Activated naive CD8-positive, alpha-beta T cell treated with anti-CD3 and anti-CD28 coated beads, Interleukin-2, amount 50 U/mL, for 24 hours (primary cell): Measurements from ENCODE around the gene NSUN3.
"Not testable (repeated sequence)": the region's sequence is repeated elsewhere in the genome, so short reads cannot be mapped to it uniquely, and the experiment has no call there.

Experiments
- ATAC-seq: fragments of 150-1000 bp; cut with Tn5 transposase; one replicate; pipeline ENCODE4 v1.10.0; 2021
- DNase-seq: peaks from one replicate; pipeline ENCODE4 v3.0.0; 2021
- H3K27ac Mint-ChIP-seq: one replicate; pipeline ENCODE4 v1.8.0; 2021; ENCODE audit warnings: mild to moderate bottlenecking, mixed read lengths
- H3K27me3 Mint-ChIP-seq: one replicate; pipeline ENCODE4 v1.8.0; 2021; ENCODE audit warnings: mixed read lengths
- H3K36me3 Mint-ChIP-seq: one replicate; pipeline ENCODE4 v1.8.0; 2021; ENCODE audit warnings: low read depth, mixed read lengths
- H3K4me1 Mint-ChIP-seq: one replicate; pipeline ENCODE4 v1.8.0; 2021; ENCODE audit warnings: mixed read lengths
- H3K4me3 Mint-ChIP-seq: one replicate; pipeline ENCODE4 v1.8.0; 2021; ENCODE audit warnings: mild to moderate bottlenecking, moderate library complexity, mixed read lengths
- H3K9me3 Mint-ChIP-seq: one replicate; pipeline ENCODE4 v1.8.0; 2021; ENCODE audit warnings: mixed read lengths

Gene NSUN3

DNA sequence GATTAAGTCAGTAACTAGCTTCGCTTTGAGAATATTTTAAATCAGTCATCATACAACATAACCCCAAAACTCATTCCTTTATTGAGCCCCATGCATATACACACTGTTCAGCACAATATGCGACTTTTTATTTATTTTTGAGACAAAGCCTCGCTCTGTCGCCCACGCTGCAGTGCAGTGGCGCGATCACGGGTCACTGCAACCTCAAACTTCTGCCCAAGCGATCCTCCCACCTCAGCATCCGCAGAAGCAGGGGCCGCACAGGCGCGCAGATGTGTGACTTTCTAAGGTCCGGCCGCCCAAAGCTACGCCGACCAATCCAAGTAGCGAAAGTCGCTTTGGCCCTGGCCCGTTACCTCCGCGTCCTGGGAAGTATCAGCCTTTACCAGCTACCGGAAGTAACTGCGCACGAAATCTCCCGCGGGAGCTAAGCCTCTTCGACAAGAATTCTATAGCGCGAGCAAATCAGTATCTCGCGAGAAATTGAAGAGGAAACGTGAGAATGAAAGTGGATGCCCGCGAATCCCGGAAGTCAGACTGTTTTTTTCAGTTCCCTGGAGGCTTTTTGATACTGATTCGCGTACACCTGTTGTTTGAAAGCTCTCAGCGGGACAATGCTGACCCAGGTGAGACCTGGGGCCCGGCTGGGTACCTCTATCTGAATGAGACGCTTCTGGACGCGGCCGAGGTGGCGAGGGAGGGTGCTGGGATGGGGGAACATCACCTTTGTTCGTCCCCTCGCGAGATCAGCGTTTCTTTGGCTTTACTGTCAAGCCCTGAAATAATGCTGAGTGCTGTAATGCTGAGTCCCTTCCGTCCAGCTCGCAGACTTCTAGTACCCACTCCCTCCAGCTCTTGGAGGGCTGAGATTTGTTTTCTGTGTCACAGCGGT lies at the start of gene NSUN3, which contains the start of gene DHFR2:
TSS of gene NSUN3 (plus strand) at position 549 of the 892 bp plus-strand sequence. CDS start at position 615, 66 bp downstream.
TSS of gene DHFR2 (minus strand) at position 404 of the 892 bp plus-strand sequence. CDS start 1,405 bp downstream, outside the sequence.
- DNase-seq (peak; percentile 81), ATAC-seq (peak; percentile 88)
- Mint-ChIP-seq H3K27ac (peak within 1 kb of the TSS; percentile 99), H3K4me3 (peak within 1 kb of the TSS; percentile 99), H3K4me1 (peaks cover 53% of the 10 kb centered on the region), H3K36me3 (peaks cover 38% of the 10 kb centered on the region), H3K9me3 (no peaks in the 10 kb centered on the region), H3K27me3 (no peaks in the 10 kb centered on the region)

DNA sequence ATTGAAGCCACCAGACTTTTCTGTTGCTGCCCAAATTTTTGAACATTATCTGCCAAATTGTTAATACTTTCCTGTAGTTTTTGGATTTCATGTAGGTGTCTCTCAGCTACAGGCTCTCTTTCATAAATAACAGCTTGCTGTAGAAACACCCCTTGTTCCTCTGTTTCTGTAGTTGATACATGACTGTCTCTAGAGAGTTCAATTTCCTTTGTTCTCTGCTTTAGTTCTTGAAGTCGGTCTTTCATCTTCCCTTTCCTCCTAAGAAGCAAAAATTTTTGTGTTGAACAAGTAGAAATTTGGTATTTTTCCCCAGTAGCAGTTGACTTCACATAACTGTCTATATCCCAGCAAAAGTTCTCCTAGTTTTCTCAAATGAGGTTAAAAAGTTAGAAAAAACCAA lies 47.8 kb upstream of the NSUN3 start:
- DNase-seq (no peak), ATAC-seq (no peak)
- no peak overlapping the region for H3K4me3 Mint-ChIP-seq
- peaks cover 31% of the 10 kb centered on the region for H3K4me1 Mint-ChIP-seq
- H3K27me3 Mint-ChIP-seq = peaks cover 2% of the 10 kb centered on the region
- H3K9me3 Mint-ChIP-seq = no peaks in the 10 kb centered on the region
- no peak overlapping the region for H3K27ac Mint-ChIP-seq
- peaks cover 24% of the 10 kb centered on the region for H3K36me3 Mint-ChIP-seq

DNA sequence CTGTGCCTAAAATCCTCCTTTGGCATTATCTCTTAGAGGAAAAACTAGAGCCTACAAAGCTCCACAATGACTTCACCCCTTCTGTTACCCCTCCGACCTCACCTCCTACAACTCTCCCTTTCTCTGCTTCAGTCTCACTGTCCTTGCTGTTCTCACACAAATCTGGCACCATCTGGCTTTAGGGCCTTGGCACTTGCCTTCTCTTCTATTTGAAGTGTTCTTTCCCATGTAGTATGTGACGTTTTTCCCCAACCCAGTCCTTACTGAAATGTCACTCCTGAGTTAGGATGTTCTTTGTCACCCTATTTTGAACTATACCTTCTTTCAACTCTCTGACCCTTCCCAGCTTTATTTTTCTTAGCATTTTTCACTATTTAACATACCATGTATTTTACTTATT lies 43.2 kb upstream of the NSUN3 start:
- no peaks in the 10 kb centered on the region for H3K9me3 Mint-ChIP-seq
- peaks cover 6% of the 10 kb centered on the region for H3K4me1 Mint-ChIP-seq
- ATAC-seq = no peak
- H3K27ac Mint-ChIP-seq = no peak overlapping the region
- peaks cover 9% of the 10 kb centered on the region for H3K36me3 Mint-ChIP-seq
- no peaks in the 10 kb centered on the region for H3K27me3 Mint-ChIP-seq
- DNase-seq = no peak
- H3K4me3 Mint-ChIP-seq = no peak overlapping the region

- H3K27me3 Mint-ChIP-seq = no peaks in the 10 kb centered on the region
- no peaks in the 10 kb centered on the region for H3K9me3 Mint-ChIP-seq
- ATAC-seq (no peak), DNase-seq (no peak)
- H3K27ac Mint-ChIP-seq = no peak overlapping the region
- peaks cover 4% of the 10 kb centered on the region for H3K36me3 Mint-ChIP-seq
- H3K4me1 Mint-ChIP-seq = no peaks in the 10 kb centered on the region
- H3K4me3 Mint-ChIP-seq = no peak overlapping the region
These were observed 42.6 kb upstream of the NSUN3 start for GRCh38 chr3:94020293-94020692.

DNA sequence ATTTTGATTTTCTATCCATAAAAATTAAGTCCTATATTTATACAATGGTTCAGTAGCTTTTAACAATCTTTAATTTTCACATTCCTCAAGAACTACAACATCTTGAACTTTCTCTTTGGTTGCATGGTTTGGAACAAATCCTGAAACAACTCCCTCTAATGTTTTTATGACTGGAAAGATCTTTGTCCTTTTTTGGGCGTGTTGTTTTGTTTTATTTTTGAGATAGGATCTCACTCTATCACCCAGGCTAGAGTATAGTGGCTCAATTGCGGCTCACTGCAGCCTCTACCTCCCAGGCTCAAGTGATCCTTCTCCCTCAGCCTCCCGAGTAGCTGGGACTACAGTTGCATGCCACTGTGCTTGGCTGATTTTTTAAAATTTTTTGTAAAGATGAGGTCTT lies 38.5 kb upstream of the NSUN3 start:
- ATAC-seq (no peak), DNase-seq (no peak)
- Mint-ChIP-seq H3K4me1 (no peaks in the 10 kb centered on the region), H3K27me3 (no peaks in the 10 kb centered on the region), H3K27ac (no peak overlapping the region), H3K36me3 (peaks cover 2% of the 10 kb centered on the region), H3K9me3 (no peaks in the 10 kb centered on the region), H3K4me3 (no peak overlapping the region)

DNA sequence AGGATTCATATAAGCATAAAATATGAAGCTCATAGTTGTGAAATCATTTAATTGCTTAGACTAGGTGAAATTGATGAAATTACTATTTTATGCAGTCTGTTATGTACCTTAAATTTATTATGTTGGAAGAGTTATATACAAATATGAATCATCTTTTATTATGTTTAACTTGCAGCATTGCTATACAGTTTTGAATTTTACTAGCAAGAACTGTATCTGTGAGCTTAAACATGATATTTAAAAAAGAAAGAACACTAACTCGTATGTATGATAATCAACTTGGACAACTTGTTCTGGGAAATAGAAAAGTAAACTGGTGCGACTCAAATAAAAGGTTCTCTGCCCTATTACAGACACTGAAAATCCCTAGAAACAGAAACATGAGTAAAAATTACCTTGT lies 36.2 kb upstream of the NSUN3 start:
- ATAC-seq = no peak
- no peak overlapping the region for H3K4me3 Mint-ChIP-seq
- H3K27me3 Mint-ChIP-seq = no peaks in the 10 kb centered on the region
- peaks cover 2% of the 10 kb centered on the region for H3K36me3 Mint-ChIP-seq
- no peaks in the 10 kb centered on the region for H3K4me1 Mint-ChIP-seq
- DNase-seq = no peak
- no peak overlapping the region for H3K27ac Mint-ChIP-seq
- no peaks in the 10 kb centered on the region for H3K9me3 Mint-ChIP-seq

GRCh38 chr3:94028093-94028837 lies 34.6 kb upstream of the NSUN3 start, which contains the start of gene STX19:
Gene STX19, minus strand, starts transcription at chr3:94028597. Its CDS starts 13,328 bp downstream, at chr3:94015269.
- H3K27ac Mint-ChIP-seq = no peak within 1 kb of the TSS
- no peaks in the 10 kb centered on the region for H3K9me3 Mint-ChIP-seq
- H3K4me1 Mint-ChIP-seq = no peaks in the 10 kb centered on the region
- H3K4me3 Mint-ChIP-seq = no peak within 1 kb of the TSS
- peaks cover 3% of the 10 kb centered on the region for H3K36me3 Mint-ChIP-seq
- H3K27me3 Mint-ChIP-seq = no peaks in the 10 kb centered on the region
- DNase-seq = no peak
- ATAC-seq = no peak

DNA sequence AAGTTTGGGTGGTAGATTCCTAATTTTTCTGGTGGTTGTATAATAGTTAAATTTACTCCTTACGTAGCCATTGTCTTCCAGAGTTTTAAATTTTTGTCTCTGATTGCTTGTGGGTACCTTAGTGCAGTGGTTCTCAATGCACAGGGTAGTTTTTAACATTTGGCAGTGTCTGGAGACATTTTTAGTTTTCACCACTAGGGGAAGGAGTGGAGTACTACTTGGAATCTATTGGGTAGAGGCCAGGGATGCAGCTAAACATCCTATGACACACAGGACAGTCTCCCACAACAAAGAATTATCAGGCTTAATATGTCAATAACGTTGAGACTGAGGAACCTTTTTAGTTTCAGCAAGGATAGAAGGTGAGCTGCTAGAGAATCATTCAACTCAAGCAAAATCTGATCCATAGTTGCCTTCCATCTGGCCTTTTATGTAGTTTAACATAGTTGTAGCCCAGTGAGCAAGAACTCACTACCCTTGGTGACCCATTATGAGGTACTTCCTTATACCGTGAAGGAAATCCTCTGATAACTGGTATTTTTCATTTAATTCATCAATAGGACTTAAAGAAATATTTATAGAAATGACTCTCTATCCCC lies 25.9 kb upstream of the NSUN3 start:
- peaks cover 6% of the 10 kb centered on the region for H3K36me3 Mint-ChIP-seq
- H3K9me3 Mint-ChIP-seq = no peaks in the 10 kb centered on the region
- DNase-seq (no peak), ATAC-seq (peak; percentile 69)
- no peak overlapping the region for H3K4me3 Mint-ChIP-seq
- H3K4me1 Mint-ChIP-seq = peaks cover under 1% of the 10 kb centered on the region
- no peaks in the 10 kb centered on the region for H3K27me3 Mint-ChIP-seq
- no peak overlapping the region for H3K27ac Mint-ChIP-seq

- Mint-ChIP-seq H3K27me3 (no peaks in the 10 kb centered on the region), H3K4me1 (peaks cover 5% of the 10 kb centered on the region), H3K36me3 (peaks cover 14% of the 10 kb centered on the region), H3K4me3 (no peak overlapping the region), H3K27ac (no peak overlapping the region), H3K9me3 (no peaks in the 10 kb centered on the region)
- ATAC-seq (no peak), DNase-seq (no peak)
These were observed 19.6 kb upstream of the NSUN3 start for GRCh38 chr3:94043285-94043684.

- H3K4me3 Mint-ChIP-seq, ATAC-seq, H3K27me3 Mint-ChIP-seq, H3K9me3 Mint-ChIP-seq, H3K4me1 Mint-ChIP-seq, DNase-seq, H3K27ac Mint-ChIP-seq: not testable (repeated sequence)
- peaks cover 14% of the 10 kb centered on the region for H3K36me3 Mint-ChIP-seq
These were observed 18.5 kb upstream of the NSUN3 start for GRCh38 chr3:94044100-94044936.

GRCh38 chr3:94046533-94046932 lies 16.3 kb upstream of the NSUN3 start:
- H3K4me1 Mint-ChIP-seq = peaks cover 5% of the 10 kb centered on the region
- no peak overlapping the region for H3K4me3 Mint-ChIP-seq
- ATAC-seq (no peak), DNase-seq (no peak)
- no peaks in the 10 kb centered on the region for H3K27me3 Mint-ChIP-seq
- peaks cover 14% of the 10 kb centered on the region for H3K36me3 Mint-ChIP-seq
- no peaks in the 10 kb centered on the region for H3K9me3 Mint-ChIP-seq
- no peak overlapping the region for H3K27ac Mint-ChIP-seq

GRCh38 chr3:94049267-94049666 lies 13.6 kb upstream of the NSUN3 start:
- H3K36me3 Mint-ChIP-seq = peaks cover 9% of the 10 kb centered on the region
- no peak overlapping the region for H3K4me3 Mint-ChIP-seq
- DNase-seq (no peak), ATAC-seq (no peak)
- H3K27me3 Mint-ChIP-seq = no peaks in the 10 kb centered on the region
- H3K4me1 Mint-ChIP-seq = no peaks in the 10 kb centered on the region
- H3K9me3 Mint-ChIP-seq = no peaks in the 10 kb centered on the region
- no peak overlapping the region for H3K27ac Mint-ChIP-seq

GRCh38 chr3:94050546-94050945 lies 12.3 kb upstream of the NSUN3 start:
- Mint-ChIP-seq H3K4me3 (no peak overlapping the region), H3K9me3 (no peaks in the 10 kb centered on the region), H3K4me1 (no peaks in the 10 kb centered on the region), H3K36me3 (peaks cover 1% of the 10 kb centered on the region), H3K27ac (no peak overlapping the region), H3K27me3 (no peaks in the 10 kb centered on the region)
- no peak for DNase-seq
- ATAC-seq = no peak

GRCh38 chr3:94061297-94061696 lies 1.6 kb upstream of the NSUN3 start:
- H3K4me1 Mint-ChIP-seq = peaks cover 43% of the 10 kb centered on the region
- no peak overlapping the region for H3K27ac Mint-ChIP-seq
- ATAC-seq (no peak), DNase-seq (no peak)
- no peaks in the 10 kb centered on the region for H3K27me3 Mint-ChIP-seq
- H3K36me3 Mint-ChIP-seq = peaks cover 24% of the 10 kb centered on the region
- H3K4me3 Mint-ChIP-seq = no peak overlapping the region
- no peaks in the 10 kb centered on the region for H3K9me3 Mint-ChIP-seq
